ENCODE data around the gene ZMIZ1. TPM values are rescaled to one million over a fixed set of nuclear protein-coding genes. Genes with fewer than 3 reads are reported as not detected.

ZMIZ1 gene
- total and polyA plus RNA-seq, 5 donors from 2014 or later = 1.5 to 34.8 (median 2.2) TPM

DNA sequence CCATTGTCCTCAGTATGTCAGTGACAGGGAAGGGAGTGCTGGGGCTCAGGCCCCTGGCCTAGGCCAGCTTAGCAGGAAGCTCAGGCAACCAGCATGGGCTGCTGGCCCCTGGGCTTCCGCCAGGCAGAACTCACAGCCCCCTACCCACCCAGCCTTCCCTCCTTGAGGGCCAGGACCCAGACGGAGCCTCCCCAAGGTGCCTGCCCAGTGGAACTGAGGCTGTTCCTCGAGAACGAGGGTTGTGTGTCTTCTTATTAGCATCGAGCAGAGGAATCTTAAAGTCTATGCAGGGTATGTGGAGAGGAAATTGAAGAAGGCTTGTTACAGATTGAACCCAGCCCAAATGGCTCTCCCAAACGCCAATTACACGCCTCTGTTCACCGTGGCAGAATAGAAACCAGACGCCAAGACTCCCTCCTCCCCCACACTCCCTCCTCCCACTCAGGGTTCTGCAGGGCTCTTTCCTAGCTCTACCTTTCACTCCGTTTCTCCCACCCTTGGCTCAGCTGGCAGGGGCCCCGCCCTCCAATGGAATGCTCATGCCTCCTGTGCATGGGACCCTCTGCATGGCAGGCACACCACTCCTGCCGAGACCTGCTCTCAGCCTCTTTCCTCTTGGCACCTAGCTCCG, 134.4 kb downstream of the ZMIZ1 start:
- H3K4me3 Mint-ChIP-seq = no peak overlapping the region
- DNase-seq (no peak), ATAC-seq (ENCODE audit: low read depth in 2 of 2) (no peak)
- peaks cover 0 to 2% (median 0%) of the 10 kb centered on the region in 7 donors for H3K9me3 Mint-ChIP-seq
- no peaks in the 10 kb centered on the region for H3K27me3 ChIP-seq (ENCODE audit: control insufficient read depth, insufficient read depth, low read length)
- peaks cover 0 to 3% (median 0%) of the 10 kb centered on the region in 4 donors for H3K4me1 Mint-ChIP-seq
- H3K27ac ChIP-seq (ENCODE audit: insufficient read depth, low read length, poor library complexity, severe bottlenecking) = no peak overlapping the region
- H3K27me3 Mint-ChIP-seq = no peaks in the 10 kb centered on the region
- H3K36me3 ChIP-seq (ENCODE audit: control insufficient read depth, insufficient read depth, low read length) = peaks cover 19% of the 10 kb centered on the region
- H3K4me3 ChIP-seq (ENCODE audit: low read depth, low read length) = no peak overlapping the region
- peaks cover 26% of the 10 kb centered on the region for H3K36me3 Mint-ChIP-seq
- H3K27ac Mint-ChIP-seq = no peak overlapping the region
- H3K4me1 ChIP-seq (ENCODE audit: control insufficient read depth, insufficient read depth, low read length, poor library complexity, severe bottlenecking) = no peaks in the 10 kb centered on the region
- no peaks in the 10 kb centered on the region for H3K9me3 ChIP-seq (ENCODE audit: control insufficient read depth in 2 of 2, low read length in 2 of 2)

DNA sequence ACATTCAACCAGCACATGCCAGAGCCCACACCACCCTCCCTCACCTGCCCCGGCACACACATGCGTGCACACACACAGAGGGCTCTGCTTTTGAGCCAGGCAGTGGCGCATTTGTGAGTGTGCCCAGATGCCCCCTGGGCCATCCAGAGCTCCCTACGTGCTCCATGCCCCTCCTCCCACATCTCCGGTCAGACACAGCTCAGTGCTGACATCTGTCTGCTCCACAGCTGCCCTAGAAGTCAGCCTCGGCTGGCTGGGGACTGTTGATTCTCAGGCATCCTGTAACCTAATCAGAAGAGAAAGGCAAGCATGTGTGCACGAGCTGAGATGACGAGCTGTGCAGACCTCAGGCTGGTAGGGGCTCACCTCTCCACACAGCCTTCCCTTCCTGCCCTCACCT, 135.1 kb downstream of the ZMIZ1 start:
- Mint-ChIP-seq H3K27ac (no peak overlapping the region), H3K4me1 (peaks cover 0 to 3% (median 0%) of the 10 kb centered on the region in 4 donors), H3K9me3 (peaks cover 0 to 2% (median 0%) of the 10 kb centered on the region in 7 donors), H3K4me3 (no peak overlapping the region), H3K27me3 (no peaks in the 10 kb centered on the region), H3K36me3 (peaks cover 30% of the 10 kb centered on the region)
- DNase-seq (no peak), ATAC-seq (ENCODE audit: low read depth in 2 of 2) (no peak)
- Histone ChIP-seq H3K27me3 (ENCODE audit: control insufficient read depth, insufficient read depth, low read length) (no peaks in the 10 kb centered on the region), H3K4me3 (ENCODE audit: low read depth, low read length) (no peak overlapping the region), H3K27ac (ENCODE audit: insufficient read depth, low read length, poor library complexity, severe bottlenecking) (no peak overlapping the region), H3K4me1 (ENCODE audit: control insufficient read depth, insufficient read depth, low read length, poor library complexity, severe bottlenecking) (no peaks in the 10 kb centered on the region), H3K9me3 (ENCODE audit: control insufficient read depth in 2 of 2, low read length in 2 of 2) (no peaks in the 10 kb centered on the region), H3K36me3 (ENCODE audit: control insufficient read depth, insufficient read depth, low read length) (peaks cover 22% of the 10 kb centered on the region)

DNA sequence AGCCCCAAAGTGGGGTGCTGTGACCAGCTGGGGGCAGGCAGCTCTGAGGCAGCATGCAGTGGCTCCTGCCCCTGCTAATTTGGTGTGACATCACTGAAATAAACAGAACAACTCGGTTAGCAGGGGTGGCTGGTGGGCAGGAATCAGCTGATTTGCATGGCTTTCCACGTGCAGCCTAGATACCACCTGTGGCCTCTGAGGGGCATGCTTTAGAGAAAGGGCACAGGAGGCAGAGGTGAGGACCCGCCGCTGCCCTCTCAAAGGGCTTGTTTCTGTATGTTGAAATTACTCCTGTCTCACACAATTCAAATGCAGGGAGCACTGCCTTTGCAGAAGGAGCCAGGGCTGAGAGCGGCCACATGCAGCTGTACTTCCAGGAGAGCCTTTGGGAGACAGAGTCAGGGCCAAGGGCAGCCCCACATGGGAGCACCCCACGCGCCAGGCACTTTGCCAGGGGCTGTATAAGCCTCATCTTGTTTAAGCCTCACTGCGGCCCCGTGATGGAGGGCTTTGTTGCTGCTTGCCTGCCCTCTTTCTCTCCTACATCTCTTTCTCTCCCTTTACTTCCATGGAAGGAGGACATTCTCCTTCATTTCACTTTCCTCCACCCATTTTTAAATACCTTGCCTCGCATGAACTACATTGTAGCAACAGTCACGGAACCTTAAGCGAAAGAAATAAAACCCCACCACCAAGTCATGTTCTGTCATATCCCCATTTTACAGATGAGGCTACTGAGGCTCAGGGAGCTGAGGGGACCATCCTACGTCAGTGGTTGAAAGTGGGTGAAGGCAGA, 137.7 kb downstream of the ZMIZ1 start:
- Histone ChIP-seq H3K27me3 (ENCODE audit: control insufficient read depth, insufficient read depth, low read length) (no peaks in the 10 kb centered on the region), H3K27ac (ENCODE audit: insufficient read depth, low read length, poor library complexity, severe bottlenecking) (no peak overlapping the region), H3K36me3 (ENCODE audit: control insufficient read depth, insufficient read depth, low read length) (peaks cover 22% of the 10 kb centered on the region), H3K4me3 (ENCODE audit: low read depth, low read length) (no peak overlapping the region), H3K9me3 (ENCODE audit: control insufficient read depth in 2 of 2, low read length in 2 of 2) (no peaks in the 10 kb centered on the region), H3K4me1 (ENCODE audit: control insufficient read depth, insufficient read depth, low read length, poor library complexity, severe bottlenecking) (no peaks in the 10 kb centered on the region)
- H3K4me3 Mint-ChIP-seq = peak overlapping the region in 1 of 4 donors; percentile 12
- ATAC-seq (ENCODE audit: low read depth in 2 of 2) (no peak), DNase-seq (no peak)
- peaks cover 0 to 6% (median 0%) of the 10 kb centered on the region in 4 donors for H3K4me1 Mint-ChIP-seq
- H3K36me3 Mint-ChIP-seq = peaks cover 40% of the 10 kb centered on the region
- no peaks in the 10 kb centered on the region for H3K27me3 Mint-ChIP-seq
- peaks cover 0 to 2% (median 0%) of the 10 kb centered on the region in 7 donors for H3K9me3 Mint-ChIP-seq
- H3K27ac Mint-ChIP-seq = no peak overlapping the region

DNA sequence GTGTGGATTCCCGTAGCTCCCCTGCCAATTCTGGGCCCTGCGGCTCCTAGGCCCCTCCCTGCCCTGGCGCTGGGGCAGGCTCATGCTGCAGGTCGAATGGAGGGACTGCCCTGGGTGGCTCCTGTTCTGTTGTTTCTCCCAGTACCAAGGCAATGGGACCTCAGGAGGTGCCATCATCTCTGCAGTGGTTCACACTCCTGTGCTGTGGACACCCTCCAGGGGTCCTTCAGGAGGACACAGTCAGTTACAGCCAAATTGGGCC, 138.3 kb downstream of the ZMIZ1 start:
- H3K27ac ChIP-seq (ENCODE audit: insufficient read depth, low read length, poor library complexity, severe bottlenecking) = no peak overlapping the region
- H3K27me3 ChIP-seq (ENCODE audit: control insufficient read depth, insufficient read depth, low read length) = no peaks in the 10 kb centered on the region
- H3K4me1 ChIP-seq (ENCODE audit: control insufficient read depth, insufficient read depth, low read length, poor library complexity, severe bottlenecking) = no peaks in the 10 kb centered on the region
- H3K27ac Mint-ChIP-seq = no peak overlapping the region
- peaks cover 40% of the 10 kb centered on the region for H3K36me3 Mint-ChIP-seq
- H3K4me1 Mint-ChIP-seq = peaks cover 0 to 6% (median 0%) of the 10 kb centered on the region in 4 donors
- no peak overlapping the region for H3K4me3 Mint-ChIP-seq
- no peak for ATAC-seq (ENCODE audit: low read depth in 2 of 2)
- peaks cover 0 to 2% (median 0%) of the 10 kb centered on the region in 7 donors for H3K9me3 Mint-ChIP-seq
- no peak for DNase-seq
- no peak overlapping the region for H3K4me3 ChIP-seq (ENCODE audit: low read depth, low read length)
- H3K27me3 Mint-ChIP-seq = no peaks in the 10 kb centered on the region
- no peaks in the 10 kb centered on the region for H3K9me3 ChIP-seq (ENCODE audit: control insufficient read depth in 2 of 2, low read length in 2 of 2)
- peaks cover 18% of the 10 kb centered on the region for H3K36me3 ChIP-seq (ENCODE audit: control insufficient read depth, insufficient read depth, low read length)

DNA sequence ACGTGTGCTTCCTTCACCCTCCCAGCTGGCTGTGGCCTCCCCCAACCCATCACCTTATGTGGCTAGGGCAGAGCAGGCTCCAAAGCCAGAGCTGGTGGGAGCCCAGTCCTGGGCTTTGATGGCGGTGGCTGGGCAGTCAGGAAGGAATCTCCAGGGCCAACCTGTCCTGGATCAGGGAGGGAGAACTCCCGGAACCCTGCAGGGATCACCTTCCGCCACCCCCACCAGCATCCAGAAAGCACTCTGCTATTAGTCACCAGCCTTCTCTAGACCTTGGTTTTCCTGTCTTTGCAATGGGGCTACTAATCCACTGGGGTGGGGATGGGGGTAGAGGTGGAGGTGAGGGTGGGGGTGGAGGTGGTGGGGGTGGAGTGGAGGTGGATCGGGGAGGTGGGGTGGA, 139.0 kb downstream of the ZMIZ1 start:
- no peaks in the 10 kb centered on the region for H3K27me3 ChIP-seq (ENCODE audit: control insufficient read depth, insufficient read depth, low read length)
- DNase-seq (no peak), ATAC-seq (ENCODE audit: low read depth in 2 of 2) (no peak)
- peaks cover 0 to 2% (median 0%) of the 10 kb centered on the region in 7 donors for H3K9me3 Mint-ChIP-seq
- no peak overlapping the region for H3K27ac Mint-ChIP-seq
- no peaks in the 10 kb centered on the region for H3K9me3 ChIP-seq (ENCODE audit: control insufficient read depth in 2 of 2, low read length in 2 of 2)
- H3K36me3 Mint-ChIP-seq = peaks cover 40% of the 10 kb centered on the region
- H3K27ac ChIP-seq (ENCODE audit: insufficient read depth, low read length, poor library complexity, severe bottlenecking) = no peak overlapping the region
- H3K27me3 Mint-ChIP-seq = no peaks in the 10 kb centered on the region
- H3K4me3 Mint-ChIP-seq = no peak overlapping the region
- no peak overlapping the region for H3K4me3 ChIP-seq (ENCODE audit: low read depth, low read length)
- no peaks in the 10 kb centered on the region for H3K4me1 ChIP-seq (ENCODE audit: control insufficient read depth, insufficient read depth, low read length, poor library complexity, severe bottlenecking)
- peaks cover 13% of the 10 kb centered on the region for H3K36me3 ChIP-seq (ENCODE audit: control insufficient read depth, insufficient read depth, low read length)
- H3K4me1 Mint-ChIP-seq = peaks cover 0 to 6% (median 0%) of the 10 kb centered on the region in 4 donors

DNA sequence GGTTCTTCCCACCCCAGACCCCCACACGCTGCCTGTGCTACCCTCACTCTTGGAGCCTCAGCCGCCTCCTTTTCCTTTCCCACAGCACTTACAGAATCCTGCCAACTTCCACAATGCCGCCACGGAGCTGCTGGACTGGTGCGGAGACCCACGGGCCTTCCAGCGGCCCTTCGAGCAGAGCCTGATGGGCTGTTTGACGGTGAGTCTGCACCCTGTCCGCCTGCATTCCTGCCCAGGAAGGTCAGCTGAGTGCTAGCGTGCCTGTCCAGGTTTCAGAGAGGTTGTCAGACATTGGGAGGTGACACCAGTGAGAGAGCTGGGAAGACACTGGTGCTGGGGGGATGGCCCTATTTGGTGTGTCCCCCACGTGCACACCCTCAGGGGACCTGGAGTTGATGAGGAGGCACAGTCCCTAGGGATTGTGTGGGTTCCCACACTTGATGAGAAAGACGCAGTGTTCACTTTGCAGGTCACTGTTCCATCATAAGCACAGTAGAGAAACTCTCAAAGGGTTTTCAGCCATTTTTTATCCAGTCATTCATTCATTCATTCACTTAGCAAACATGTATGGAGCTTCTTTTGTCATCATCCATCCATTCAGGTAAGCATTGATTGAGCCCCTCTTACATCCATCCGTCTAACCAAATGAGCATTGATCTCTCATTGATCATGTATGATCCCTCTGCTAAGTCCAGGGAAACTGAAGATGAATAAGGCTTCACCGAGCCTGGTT, 139.7 kb downstream of the ZMIZ1 start:
- no peak for ATAC-seq (ENCODE audit: low read depth in 2 of 2)

DNA sequence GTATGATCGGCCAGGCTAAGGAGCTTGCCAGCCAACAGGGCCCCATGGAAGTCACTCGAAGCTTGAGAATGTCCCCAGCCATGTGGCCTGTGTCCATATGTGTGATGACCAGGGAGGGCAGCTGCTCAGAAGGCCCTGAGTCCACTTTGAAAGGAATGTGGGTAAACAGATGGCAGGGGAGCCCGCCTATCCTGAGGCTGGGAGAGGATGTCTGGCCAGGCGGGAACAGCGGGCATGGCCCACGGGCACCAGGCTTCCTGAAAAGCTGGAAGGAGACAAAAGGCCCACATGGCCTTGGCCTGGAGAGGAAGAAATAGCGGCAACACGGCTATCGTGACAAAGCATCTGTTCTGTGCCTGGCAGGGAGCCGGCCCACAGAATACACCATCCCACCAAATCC, 140.6 kb downstream of the ZMIZ1 start:
- Mint-ChIP-seq H3K27ac (no peak overlapping the region), H3K9me3 (peaks cover 0 to under 1% (median 0%) of the 10 kb centered on the region in 7 donors), H3K4me3 (no peak overlapping the region), H3K36me3 (peaks cover 29% of the 10 kb centered on the region), H3K4me1 (peaks cover 0 to 4% (median 0%) of the 10 kb centered on the region in 4 donors), H3K27me3 (no peaks in the 10 kb centered on the region)
- Histone ChIP-seq H3K4me3 (ENCODE audit: low read depth, low read length) (no peak overlapping the region), H3K36me3 (ENCODE audit: control insufficient read depth, insufficient read depth, low read length) (peaks cover 5% of the 10 kb centered on the region), H3K27ac (ENCODE audit: insufficient read depth, low read length, poor library complexity, severe bottlenecking) (no peak overlapping the region), H3K27me3 (ENCODE audit: control insufficient read depth, insufficient read depth, low read length) (no peaks in the 10 kb centered on the region), H3K9me3 (ENCODE audit: control insufficient read depth in 2 of 2, low read length in 2 of 2) (no peaks in the 10 kb centered on the region), H3K4me1 (ENCODE audit: control insufficient read depth, insufficient read depth, low read length, poor library complexity, severe bottlenecking) (no peaks in the 10 kb centered on the region)
- ATAC-seq (ENCODE audit: low read depth in 2 of 2) = no peak
- no peak for DNase-seq

More for the DNA sequence above, 139.7 kb downstream of the ZMIZ1 start:
- Mint-ChIP-seq H3K4me3 (no peak overlapping the region), H3K27me3 (no peaks in the 10 kb centered on the region), H3K4me1 (peaks cover 0 to 6% (median 0%) of the 10 kb centered on the region in 4 donors), H3K36me3 (peaks cover 38% of the 10 kb centered on the region), H3K27ac (peak overlapping the region in 2 of 3 donors; percentile 58 to 66), H3K9me3 (peaks cover 0 to 2% (median 0%) of the 10 kb centered on the region in 7 donors)
- Histone ChIP-seq H3K27me3 (ENCODE audit: control insufficient read depth, insufficient read depth, low read length) (no peaks in the 10 kb centered on the region), H3K4me1 (ENCODE audit: control insufficient read depth, insufficient read depth, low read length, poor library complexity, severe bottlenecking) (no peaks in the 10 kb centered on the region), H3K27ac (ENCODE audit: insufficient read depth, low read length, poor library complexity, severe bottlenecking) (no peak overlapping the region), H3K4me3 (ENCODE audit: low read depth, low read length) (no peak overlapping the region), H3K36me3 (ENCODE audit: control insufficient read depth, insufficient read depth, low read length) (peaks cover 8% of the 10 kb centered on the region), H3K9me3 (ENCODE audit: control insufficient read depth in 2 of 2, low read length in 2 of 2) (no peaks in the 10 kb centered on the region)
- DNase-seq = no peak

Data from CD4-positive, CD25-positive, alpha-beta regulatory T cell (primary cell).